Pancreas (tissue), 10 donors: ENCODE measurements around the gene SETD4. TPM values are rescaled to one million over a fixed set of nuclear protein-coding genes. Genes with fewer than 3 reads are reported as not detected.

ENCODE experiments used
- ATAC-seq, 4 donors: fragments of 200-7000 bp; cut with Tn5 transposase; one replicate each; pipeline versions ENCODE4 v1.8.0 to v1.9.1; 2020; ENCODE audit warnings: mild to moderate bottlenecking in 4 of 4, moderate library complexity in 4 of 4
- DNase-seq, 6 donors: peaks; one replicate each; pipeline ENCODE4 v3.0.0-alpha.2; 2020
- FAIRE-seq: peaks from 2 replicates; lab custom pipeline; 2012; peaks lifted over from hg19 to GRCh38; lab: Jason Lieb, UNC
- H3K27ac ChIP-seq, 4 donors: fragments of 200-600 bp; sonication (generic); 1 replicate in 3 of 4; 2 replicates in 1 of 4; pipeline versions ENCODE4 v1.5.0 to v1.8.0; 2020
- H3K27me3 ChIP-seq, 4 donors: fragments of 200-600 bp; one replicate each; pipeline ENCODE4 v1.8.0; 2021
- H3K36me3 ChIP-seq, 3 donors: fragments of 200-600 bp; sonication (generic) in 1 of 3; one replicate each; pipeline versions ENCODE4 v1.5.0 to v1.8.0; 2020 to 2021
- H3K4me1 ChIP-seq, 3 donors: fragments of 200-600 bp; one replicate each; pipeline ENCODE4 v1.8.0; 2021
- H3K4me3 ChIP-seq, 4 donors: fragments of 200-600 bp; sonication (generic) in 2 of 4; one replicate each; pipeline versions ENCODE4 v1.5.0 to v1.8.0; 2020 to 2021
- H3K9me3 ChIP-seq, 4 donors: fragments of 200-600 bp; one replicate each; pipeline ENCODE4 v1.8.0; 2021
- WGBS, 2 donors: extraction: QIAGEN DNeasy Blood & Tissue Kit; methylation state at CpG; one replicate each; pipeline ENCODE4 v1.1.7; 2013; 5-methylcytosine and 5-hydroxymethylcytosine counted together
- intact Hi-C, 3 donors: fragments of 100-400 bp; cut with DNase I; formaldehyde crosslinking; loops; one replicate each; pipeline versions ENCODE4 v1.11.1 to v1.14.2; 2022
- polyA plus RNA-seq, 2 donors: library from polyadenylated mRNA; stranded (reverse); fragments of 200-250 nt; gene quantifications; one replicate each; pipeline ENCODE4 v1.2.3, GENCODE V29; 2013
- total RNA-seq, 6 donors: library from RNA; stranded (reverse); fragmentation: NEBNext Ultra II Directional in 4 of 6; extraction: Animal tissue kit (Norgen Biotek cat#: 25700) in 4 of 6; gene quantifications; one replicate each; pipeline versions ENCODE4 v1.2.1 to v1.2.4, GENCODE V29; 2021 to 2023
- TF ChIP-seq, protein P1 (sequence below), 4 donors: fragments of 200-600 bp; sonication (generic) in 3 of 4; IDR thresholded peaks; one replicate each; pipeline versions ENCODE4 v1.5.0 to v1.8.0; 2021; ENCODE audit warnings: antibody characterized with exemption in 4 of 4
- donor health status: healthy with polysubstance abuse.
- donor health status: DM: no; HTN: no; CAD: no; lungs with moderate emphysema.
- donor health status: DM: no; HTN: no; CAD: no.
- donor health status: control.
- donor health status: control.
- donor health status: Bipolar disorder and iron deficiency.
- donor health status: DM: yes; HTN: yes; CAD: no.
- donor health status: DM: no; HTN: no; CAD: no.
- donor health status: DM: no; HTN: no; CAD: no.
- donor health status: DM: yes; HTN: yes; CAD: no.

Gene SETD4
- total and polyA plus RNA-seq, 8 donors = 5.7 to 16.8 (median 8.7) TPM

DNA sequence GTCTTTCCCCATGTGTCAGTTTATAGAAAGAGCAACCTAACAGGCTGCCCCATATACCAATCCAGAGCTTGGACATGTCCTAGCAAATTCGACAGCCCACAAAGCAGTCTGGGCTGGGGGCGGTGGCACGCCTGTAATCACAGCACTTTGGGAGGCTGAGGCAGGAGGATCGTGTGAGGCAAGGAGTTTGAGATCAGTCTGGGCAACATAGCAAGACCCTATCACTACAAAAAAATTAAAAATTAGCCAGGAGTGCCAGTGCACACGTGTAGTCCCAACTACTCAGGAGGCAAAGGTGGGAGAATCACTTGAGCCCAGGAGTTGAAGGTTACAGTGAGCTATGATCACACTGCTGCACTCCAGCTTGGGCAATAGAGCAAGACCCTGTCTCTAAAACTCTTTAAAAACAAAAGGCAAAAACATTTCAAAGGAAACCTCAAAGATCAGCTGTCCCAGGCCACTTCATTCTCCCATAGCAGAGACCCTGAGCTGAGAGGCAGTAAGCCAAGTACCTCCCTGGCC is 54.4 kb downstream of the SETD4 start:
- no peaks in the 10 kb centered on the region for H3K27me3 ChIP-seq
- 71 to 83% methylated on average over 5 of the region's 5 CpGs for WGBS, 2 donors
- H3K36me3 ChIP-seq = no peaks in the 10 kb centered on the region
- no peak for DNase-seq
- no peak overlapping the region for H3K4me3 ChIP-seq
- no peaks in the 10 kb centered on the region for H3K9me3 ChIP-seq
- no peak for FAIRE-seq
- intact Hi-C loops = no loop called here
- TF ChIP-seq, protein P1, sequence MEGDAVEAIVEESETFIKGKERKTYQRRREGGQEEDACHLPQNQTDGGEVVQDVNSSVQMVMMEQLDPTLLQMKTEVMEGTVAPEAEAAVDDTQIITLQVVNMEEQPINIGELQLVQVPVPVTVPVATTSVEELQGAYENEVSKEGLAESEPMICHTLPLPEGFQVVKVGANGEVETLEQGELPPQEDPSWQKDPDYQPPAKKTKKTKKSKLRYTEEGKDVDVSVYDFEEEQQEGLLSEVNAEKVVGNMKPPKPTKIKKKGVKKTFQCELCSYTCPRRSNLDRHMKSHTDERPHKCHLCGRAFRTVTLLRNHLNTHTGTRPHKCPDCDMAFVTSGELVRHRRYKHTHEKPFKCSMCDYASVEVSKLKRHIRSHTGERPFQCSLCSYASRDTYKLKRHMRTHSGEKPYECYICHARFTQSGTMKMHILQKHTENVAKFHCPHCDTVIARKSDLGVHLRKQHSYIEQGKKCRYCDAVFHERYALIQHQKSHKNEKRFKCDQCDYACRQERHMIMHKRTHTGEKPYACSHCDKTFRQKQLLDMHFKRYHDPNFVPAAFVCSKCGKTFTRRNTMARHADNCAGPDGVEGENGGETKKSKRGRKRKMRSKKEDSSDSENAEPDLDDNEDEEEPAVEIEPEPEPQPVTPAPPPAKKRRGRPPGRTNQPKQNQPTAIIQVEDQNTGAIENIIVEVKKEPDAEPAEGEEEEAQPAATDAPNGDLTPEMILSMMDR (IDR thresholded peaks at IDR 0.05) = no peak
- H3K4me1 ChIP-seq = peaks cover 0 to 9% (median 8%) of the 10 kb centered on the region in 3 donors
- ATAC-seq = no peak
- no peak overlapping the region for H3K27ac ChIP-seq

DNA sequence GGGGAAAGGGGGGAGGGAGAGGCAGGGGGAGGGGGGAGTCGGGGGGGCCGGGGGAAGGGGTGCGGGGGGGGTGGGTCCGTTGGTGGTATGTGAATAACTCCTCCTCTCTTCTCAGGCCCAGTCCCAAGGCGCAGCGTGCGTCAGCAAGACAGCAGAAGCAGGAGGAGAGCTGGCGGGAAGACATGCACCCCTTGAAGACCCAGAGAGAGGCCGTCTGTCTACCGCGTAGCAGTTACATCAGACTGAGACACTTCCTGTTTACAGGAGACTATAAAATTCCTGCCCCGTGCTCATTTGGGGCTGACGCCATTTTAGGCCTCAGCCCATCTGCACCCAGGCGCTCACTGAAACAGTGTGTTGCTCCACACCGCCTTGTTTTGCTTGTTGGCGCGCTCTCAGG is 55.3 kb downstream of the SETD4 start:
- Histone ChIP-seq H3K27ac (no peak overlapping the region), H3K9me3 (no peaks in the 10 kb centered on the region), H3K36me3 (no peaks in the 10 kb centered on the region), H3K4me1 (peaks cover 0 to 9% (median 8%) of the 10 kb centered on the region in 3 donors), H3K4me3 (no peak overlapping the region), H3K27me3 (no peaks in the 10 kb centered on the region)
- no peak for ATAC-seq
- WGBS, 2 donors = 80 to 82% methylated on average over 13 to 17 of the region's 17 CpGs
- TF ChIP-seq, protein P1 (IDR thresholded peaks at IDR 0.05) = no peak
- DNase-seq = no peak
- no peak for FAIRE-seq
- intact Hi-C loops = no loop called here

DNA sequence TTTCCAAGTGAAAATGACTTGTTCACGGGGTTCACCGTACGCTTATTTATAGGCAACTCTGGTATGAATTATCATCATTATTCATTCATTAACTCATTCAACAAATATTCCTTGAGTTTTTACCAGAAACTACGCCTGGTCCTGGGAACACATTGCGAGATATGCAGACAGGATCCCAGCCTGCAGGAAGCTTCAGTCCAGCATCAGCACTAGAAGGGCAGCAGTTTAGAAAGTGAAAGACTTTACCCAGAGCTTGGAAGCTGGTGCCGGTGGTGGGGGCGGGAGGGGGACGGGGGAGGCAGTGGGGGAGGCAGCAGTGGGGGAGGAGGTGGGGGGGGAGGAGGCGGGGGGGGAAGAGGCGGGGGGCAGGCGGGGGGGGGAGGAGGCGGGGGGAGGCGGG is 55.9 kb downstream of the SETD4 start:
- no peak overlapping the region for H3K4me3 ChIP-seq
- no peaks in the 10 kb centered on the region for H3K27me3 ChIP-seq
- no peaks in the 10 kb centered on the region for H3K36me3 ChIP-seq
- WGBS, 2 donors = 69 to 71% methylated on average over 6 to 7 of the region's 13 CpGs
- DNase-seq = no peak
- intact Hi-C loops = no loop called here
- H3K4me1 ChIP-seq = peaks cover 0 to 9% (median 8%) of the 10 kb centered on the region in 3 donors
- no peak for FAIRE-seq
- TF ChIP-seq, protein P1 (IDR thresholded peaks at IDR 0.05) = no peak
- H3K27ac ChIP-seq = no peak overlapping the region
- no peaks in the 10 kb centered on the region for H3K9me3 ChIP-seq
- no peak for ATAC-seq

DNA sequence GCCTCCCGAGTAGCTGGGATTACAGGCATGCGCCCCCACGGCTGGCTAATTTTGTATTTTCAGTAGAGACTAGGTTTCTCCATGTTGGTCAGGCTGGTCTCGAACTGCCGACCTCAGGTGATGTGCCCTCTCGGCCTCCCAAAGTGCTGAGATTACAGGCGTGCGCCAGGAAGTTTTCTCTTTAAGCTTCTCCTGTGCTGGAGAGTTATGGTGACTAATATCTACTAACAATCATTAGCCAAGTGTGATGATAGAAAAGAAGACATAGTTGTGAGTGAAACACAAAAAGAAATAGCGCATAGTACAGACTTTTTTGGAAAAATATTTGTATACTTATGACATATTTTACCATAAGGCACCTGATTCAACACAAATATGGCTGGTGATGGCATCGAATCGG is 56.5 kb downstream of the SETD4 start:
- DNase-seq = no peak
- WGBS, 2 donors = 90 to 91% methylated on average over 11 of the region's 11 CpGs
- H3K4me3 ChIP-seq = no peak overlapping the region
- no peaks in the 10 kb centered on the region for H3K36me3 ChIP-seq
- H3K4me1 ChIP-seq = peaks cover 0 to 9% (median 8%) of the 10 kb centered on the region in 3 donors
- no peak for ATAC-seq
- H3K27me3 ChIP-seq = no peaks in the 10 kb centered on the region
- TF ChIP-seq, protein P1 (IDR thresholded peaks at IDR 0.05) = no peak
- intact Hi-C loops = no loop called here
- H3K9me3 ChIP-seq = no peaks in the 10 kb centered on the region
- FAIRE-seq = no peak
- H3K27ac ChIP-seq = no peak overlapping the region

DNA sequence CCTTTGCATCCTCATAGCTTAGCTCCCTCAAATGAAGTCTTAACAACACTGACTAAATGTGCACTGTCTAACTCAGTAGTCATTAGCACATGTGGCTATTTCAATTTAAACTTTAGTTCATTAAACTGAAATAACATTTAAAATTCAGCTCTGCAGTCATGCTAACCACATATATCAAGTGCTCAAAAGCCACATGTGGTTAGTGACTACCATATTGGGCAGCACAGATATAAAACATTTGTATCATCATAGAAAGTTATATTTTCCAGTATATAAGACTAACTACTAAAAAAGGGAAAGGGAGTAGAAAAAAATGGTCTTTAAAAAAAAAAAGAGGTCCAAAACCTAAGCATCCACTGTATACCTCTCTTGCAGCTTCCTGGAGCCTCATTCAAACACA is 64.1 kb downstream of the SETD4 start:
- intact Hi-C loops = no loop called here
- DNase-seq = no peak
- Histone ChIP-seq H3K4me3 (no peak overlapping the region), H3K36me3 (no peaks in the 10 kb centered on the region), H3K27me3 (no peaks in the 10 kb centered on the region), H3K9me3 (no peaks in the 10 kb centered on the region), H3K27ac (no peak overlapping the region), H3K4me1 (no peaks in the 10 kb centered on the region)
- ATAC-seq = no peak
- no peak for FAIRE-seq
- TF ChIP-seq, protein P1 (IDR thresholded peaks at IDR 0.05) = no peak
